ENCODE measurements around the gene PREX1.

- TF ChIP-seq POLR2A (IDR thresholded peaks at IDR 0.05; ENCODE audit: low read depth, low read length) (no peak), CTCF (conservative IDR thresholded peaks at IDR 0.05; ENCODE audit: low read depth, low read length) (no peak), MAFK (IDR thresholded peaks at IDR 0.05; ENCODE audit: low read depth, low read length) (no peak), USF2 (IDR thresholded peaks at IDR 0.05; ENCODE audit: low read depth, low read length) (no peak), CEBPB (IDR thresholded peaks at IDR 0.05; ENCODE audit: low read depth, low read length) (no peak), MXI1 (IDR thresholded peaks at IDR 0.05; ENCODE audit: borderline replicate concordance, low read depth, low read length) (no peak), BHLHE40 (IDR thresholded peaks at IDR 0.05; ENCODE audit: low read depth, low read length) (no peak), RCOR1 (IDR thresholded peaks at IDR 0.05; ENCODE audit: insufficient replicate concordance, low read length) (no peak), RFX5 (IDR thresholded peaks at IDR 0.05; ENCODE audit: low read depth, low read length) (no peak)
Observed at GRCh38 chr20:48856130-48856529, 28.3 kb upstream of the PREX1 start.
